Left renal pelvis (tissue), 4 donors: ENCODE measurements around the gene OTOA. TPM values are rescaled to one million over a fixed set of nuclear protein-coding genes. Genes with fewer than 3 reads are reported as not detected.
"Not testable (repeated sequence)": the region's sequence is repeated elsewhere in the genome, so short reads cannot be mapped to it uniquely, and the experiment has no call there.

Experiments
- DNase-seq, 4 donors: peaks; one replicate each; pipeline ENCODE4 v3.0.0-alpha.2; 2013; ENCODE audit warnings: low read depth in 4 of 4, low spot score in 3 of 4
- polyA plus RNA-seq, 4 donors: library from polyadenylated mRNA; unstranded; fragments of 120-200 nt; gene quantifications; one replicate each; pipeline ENCODE4 v1.2.1, GENCODE V29; 2013; ENCODE audit not compliant: insufficient read length in 4 of 4

OTOA gene
- under 1 TPM; 0.13 to 0.20 (median 0.17) TPM for polyA plus RNA-seq

GRCh38 chr16:21663889-21664647, at the start of gene OTOA:
OTOA (plus strand) TSS chr16:21663968; CDS start chr16:21678515, 14,547 bp downstream.
- no peak for DNase-seq

GRCh38 chr16:21614896-21615295, 48.9 kb upstream of the OTOA start:
- DNase-seq = no peak

DNA sequence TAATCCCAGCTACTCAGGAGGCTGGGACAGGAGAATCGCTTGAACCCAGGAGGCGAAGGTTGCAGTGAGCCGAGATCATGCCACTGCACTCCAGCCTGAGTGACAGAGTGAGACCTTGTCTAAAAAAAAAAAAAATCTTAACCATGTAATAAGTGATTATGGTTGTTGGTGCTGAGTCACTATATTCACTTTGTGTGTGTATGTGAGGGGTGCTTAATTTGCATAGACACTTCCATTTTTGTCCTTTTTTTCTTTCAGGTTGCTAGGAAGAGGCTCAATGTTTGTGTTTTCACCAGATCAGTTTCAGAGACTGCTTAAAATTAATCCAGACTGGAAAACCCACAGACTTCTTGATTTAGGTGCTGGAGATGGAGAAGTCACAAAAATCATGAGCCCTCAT, 46.2 kb upstream of the OTOA start:
- no peak for DNase-seq

DNA sequence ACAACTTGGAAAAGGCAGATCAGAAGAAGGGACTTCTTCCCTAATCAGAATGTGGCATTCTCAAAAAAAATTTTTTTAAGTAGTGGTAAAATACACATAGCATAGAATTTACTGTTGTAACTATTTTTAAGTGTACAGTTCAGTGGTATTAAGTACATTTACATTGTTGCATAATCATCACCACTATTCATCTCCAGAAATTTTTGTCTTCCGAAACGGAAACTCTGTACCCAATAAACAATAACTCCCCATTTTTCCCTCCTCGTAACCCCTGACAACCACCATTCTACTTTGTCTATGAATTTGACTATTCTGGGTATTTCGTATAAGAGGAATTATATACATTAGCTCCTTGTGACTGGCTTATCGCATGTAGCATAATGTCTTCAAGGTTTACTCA, 45.5 kb upstream of the OTOA start:
- no peak for DNase-seq

DNA sequence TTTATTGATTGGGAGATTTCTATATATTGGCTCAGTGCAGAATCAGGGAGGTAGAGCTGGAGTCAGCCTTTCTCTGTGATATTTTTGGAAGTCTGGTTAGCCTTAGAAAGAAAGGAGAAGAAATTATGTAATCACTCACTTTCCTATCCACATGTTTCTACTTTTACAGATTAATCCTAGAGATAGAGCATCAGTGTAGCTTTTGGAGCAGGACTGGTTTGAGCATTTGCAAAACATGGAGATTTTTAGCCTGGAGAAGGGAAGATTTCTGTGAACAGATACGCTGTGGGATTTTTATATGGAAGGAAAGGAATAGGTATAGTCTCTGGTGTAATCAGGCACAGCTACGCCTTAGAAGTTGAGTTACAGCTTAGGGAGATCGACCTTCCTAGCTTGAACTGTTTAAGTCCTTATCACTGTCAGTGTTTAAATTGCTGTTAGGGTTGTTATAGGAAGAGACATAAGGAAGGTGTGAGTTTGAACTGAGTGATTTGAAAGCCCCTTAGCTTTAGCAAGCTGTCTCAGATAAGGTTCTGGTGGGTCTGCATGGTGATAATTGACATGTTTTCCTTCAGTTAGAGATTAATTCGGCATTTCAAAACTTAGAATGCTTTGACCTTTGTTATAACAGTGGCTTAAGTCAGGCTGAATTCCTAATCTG, 43.9 kb upstream of the OTOA start:
- DNase-seq = no peak

DNA sequence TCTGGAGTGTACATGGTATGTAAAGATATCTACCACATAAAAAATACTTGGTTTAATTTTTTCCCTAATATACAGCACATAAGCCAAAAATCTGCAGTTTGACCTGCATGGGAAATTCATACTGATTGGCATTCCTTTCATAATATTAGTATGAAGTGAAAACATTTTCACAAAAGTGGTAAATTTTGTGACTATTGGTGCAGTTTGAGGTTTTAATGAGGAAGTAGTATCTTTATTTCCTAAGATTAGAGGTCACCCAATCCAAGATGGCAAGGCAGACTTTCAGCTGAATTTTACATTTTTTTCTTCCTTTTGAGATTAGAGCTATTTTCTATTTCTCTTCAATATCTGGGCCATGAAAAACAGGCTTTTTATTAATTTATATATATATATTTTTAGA, 43.2 kb upstream of the OTOA start:
- no peak for DNase-seq

GRCh38 chr16:21622545-21622944, 41.2 kb upstream of the OTOA start:
- DNase-seq = no peak

DNA sequence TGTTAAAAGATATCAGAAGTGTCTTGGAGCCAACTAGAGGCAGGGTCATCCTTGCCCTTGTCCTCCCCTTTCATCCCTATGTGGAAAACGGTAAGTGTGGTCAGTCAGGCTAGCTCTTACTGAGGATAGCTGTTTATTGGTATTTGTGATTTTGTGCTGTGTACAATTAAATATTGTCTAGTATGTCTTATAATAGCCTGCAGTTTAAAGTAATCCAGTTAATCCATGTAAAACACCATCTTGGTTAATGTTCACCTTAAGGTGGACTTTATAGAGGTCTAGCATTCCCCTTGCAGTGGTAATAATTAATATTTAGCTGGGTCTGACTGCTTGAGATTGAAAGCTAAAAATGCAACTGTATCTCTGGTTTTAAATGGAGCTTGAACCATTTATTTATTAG, 38.7 kb upstream of the OTOA start:
- DNase-seq = no peak

- no peak for DNase-seq
These were observed 37.0 kb upstream of the OTOA start for GRCh38 chr16:21626659-21627277.

DNA sequence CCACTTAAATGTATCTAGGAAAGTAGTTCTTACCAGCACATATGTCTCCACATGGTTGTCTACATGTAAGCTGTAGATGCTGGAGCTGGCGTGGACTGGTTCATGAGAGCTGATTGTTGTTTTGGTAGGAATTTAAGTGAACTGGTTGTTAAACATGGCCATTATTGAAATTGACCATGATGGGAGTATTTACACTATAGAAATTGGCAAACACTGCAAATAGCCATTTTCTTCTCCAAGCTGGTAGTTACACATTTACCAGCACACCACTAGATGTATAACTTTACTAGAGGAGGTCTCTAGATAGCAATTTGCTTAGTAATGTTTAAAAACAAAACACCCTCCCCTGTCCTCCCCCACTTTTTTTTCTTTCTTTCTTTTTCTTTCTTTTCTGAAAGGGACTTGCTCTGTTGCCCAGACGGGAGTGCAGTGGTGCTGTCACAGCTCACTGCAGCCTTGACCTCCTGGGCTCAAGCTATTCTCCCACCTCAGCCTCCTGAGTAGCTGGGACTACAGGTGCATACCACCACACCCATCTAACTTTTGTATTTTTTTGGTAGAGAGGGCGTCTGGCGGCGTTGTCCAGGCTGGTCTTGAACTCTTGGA, 35.5 kb upstream of the OTOA start:
- DNase-seq = no peak

- DNase-seq = no peak
These were observed 35.0 kb upstream of the OTOA start for GRCh38 chr16:21628772-21629171.

DNA sequence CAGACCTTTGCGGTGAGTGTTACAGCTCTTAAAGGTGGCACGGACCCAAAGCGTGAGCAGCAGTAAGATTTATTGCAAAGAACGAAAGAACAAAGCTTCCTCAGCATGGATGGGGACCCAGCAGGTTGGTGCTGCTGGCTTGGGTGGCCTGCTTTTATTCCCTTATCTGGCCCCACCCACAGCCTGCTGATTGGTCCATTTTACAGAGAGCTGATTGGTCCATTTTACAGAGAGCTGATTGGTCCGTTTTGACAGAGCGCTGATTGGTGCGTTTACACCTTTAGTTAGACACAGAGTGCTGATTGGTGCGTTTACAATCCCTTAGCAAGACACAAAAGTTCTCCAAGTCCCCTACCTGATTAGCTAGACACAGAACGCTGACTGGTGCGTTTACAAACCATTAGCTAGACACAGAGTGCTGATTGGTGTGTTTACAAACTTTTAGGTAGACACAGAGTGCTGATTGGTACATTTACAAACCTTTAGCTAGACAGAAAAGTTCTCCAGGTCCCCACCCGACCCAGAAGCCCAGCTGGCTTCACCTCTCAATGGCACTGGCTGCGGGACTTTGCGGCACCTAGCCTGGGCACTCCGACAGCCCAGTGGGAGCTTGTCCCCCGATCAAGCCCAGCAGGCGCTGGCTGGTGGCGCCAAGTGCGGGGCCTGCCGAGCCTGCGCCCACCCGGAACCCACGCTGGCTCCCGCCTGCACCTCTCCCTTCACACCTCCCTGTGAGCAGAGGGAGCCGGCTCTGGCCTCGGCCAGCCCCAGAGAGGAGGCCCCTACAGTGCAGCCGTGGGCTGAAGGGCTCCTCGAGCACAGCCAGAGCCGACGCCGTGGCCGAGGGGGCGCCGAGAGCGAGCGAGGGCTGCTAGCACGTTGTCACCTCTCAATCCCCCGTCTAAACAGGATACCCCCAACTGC, 33.9 kb upstream of the OTOA start:
- not testable (repeated sequence) for DNase-seq

DNA sequence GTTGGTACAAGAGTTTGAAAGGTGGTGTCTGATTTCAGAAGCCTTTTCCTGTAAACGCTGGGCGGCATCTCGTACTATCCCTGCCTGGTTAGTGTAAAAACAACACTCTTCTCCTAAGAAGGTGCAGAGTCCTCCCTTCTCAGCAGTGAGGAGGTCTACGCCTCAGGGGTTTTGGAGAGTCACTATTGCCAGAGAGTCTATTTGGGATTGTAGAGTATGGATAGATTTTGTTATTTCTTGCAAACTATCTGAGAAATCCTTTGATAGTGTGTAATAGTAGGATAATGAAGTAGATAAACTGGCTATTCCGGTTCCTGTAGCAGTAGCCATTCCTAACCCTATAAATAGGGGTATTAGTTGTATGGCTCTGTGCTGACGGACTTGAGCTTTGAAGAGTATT, 32.9 kb upstream of the OTOA start:
- not testable (repeated sequence) for DNase-seq

DNA sequence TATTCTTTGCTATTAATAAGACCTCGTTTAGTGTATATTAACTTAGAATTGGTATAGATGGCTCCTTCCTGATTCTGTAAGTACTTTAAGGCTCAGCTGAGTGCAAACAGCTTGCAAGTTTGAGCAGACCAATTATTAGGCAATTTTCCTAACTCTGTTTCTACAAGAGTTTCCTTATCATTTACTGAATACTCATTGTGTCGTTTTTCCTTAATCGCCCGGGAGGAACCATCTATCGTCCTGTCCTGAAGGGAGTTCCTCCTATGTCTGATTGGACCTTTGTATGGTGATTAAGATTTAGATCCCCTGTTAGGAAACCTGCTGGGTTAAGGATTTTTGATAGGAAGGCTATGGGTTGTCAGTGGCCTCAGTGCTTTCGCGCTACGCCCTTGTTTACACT, 32.4 kb upstream of the OTOA start:
- DNase-seq = not testable (repeated sequence)

DNA sequence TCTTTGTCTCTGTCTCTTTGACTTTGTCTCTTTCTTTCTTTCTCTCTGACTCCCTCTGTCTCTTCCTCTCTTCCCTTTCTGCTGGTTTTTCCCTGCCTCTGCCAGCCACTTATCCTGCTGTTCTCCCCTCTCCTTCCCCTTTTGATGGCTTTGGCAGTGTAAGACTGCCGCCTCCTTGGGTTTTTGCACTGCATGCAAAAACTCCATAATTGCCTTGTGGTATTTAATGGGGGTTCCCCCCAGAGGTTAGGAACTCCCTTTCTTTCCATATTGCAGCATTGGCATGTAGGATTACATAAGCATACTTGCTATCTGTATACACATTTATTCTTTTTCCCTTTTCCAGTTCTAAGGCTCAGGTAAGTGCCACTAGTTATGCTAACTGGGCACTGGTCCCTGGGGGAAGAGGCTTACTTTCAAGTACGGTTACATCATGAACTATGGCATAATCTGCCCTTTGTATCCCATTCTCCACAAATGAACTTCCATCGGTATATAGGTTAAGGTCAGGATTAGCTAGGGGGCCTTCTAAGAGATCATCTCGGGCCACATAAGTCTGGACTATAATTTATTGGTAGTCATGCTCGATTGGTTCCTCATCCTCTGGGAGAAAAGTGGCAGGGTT, 31.7 kb upstream of the OTOA start:
- DNase-seq = not testable (repeated sequence)

DNA sequence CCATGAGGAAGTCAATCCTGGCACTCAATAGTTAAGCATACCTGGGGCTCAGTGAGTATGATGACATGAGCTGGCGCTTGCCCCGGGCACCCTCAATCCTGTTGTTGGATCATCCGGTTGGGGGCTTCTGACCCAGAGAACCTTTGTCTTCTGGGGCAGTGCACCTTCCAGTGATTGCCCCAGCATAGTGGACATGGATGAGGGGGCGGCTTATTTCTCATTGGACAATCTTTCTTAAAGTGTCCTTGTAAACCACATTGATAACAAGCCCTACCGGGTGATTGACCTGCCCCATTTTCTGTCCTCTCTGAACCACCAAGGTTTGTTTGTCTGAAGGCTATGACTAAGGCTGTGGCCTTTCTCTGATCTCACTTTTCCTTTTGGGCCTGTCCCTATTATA, 29.6 kb upstream of the OTOA start:
- no peak for DNase-seq

- DNase-seq = not testable (repeated sequence)
These were observed 28.1 kb upstream of the OTOA start for GRCh38 chr16:21635694-21636093.

DNA sequence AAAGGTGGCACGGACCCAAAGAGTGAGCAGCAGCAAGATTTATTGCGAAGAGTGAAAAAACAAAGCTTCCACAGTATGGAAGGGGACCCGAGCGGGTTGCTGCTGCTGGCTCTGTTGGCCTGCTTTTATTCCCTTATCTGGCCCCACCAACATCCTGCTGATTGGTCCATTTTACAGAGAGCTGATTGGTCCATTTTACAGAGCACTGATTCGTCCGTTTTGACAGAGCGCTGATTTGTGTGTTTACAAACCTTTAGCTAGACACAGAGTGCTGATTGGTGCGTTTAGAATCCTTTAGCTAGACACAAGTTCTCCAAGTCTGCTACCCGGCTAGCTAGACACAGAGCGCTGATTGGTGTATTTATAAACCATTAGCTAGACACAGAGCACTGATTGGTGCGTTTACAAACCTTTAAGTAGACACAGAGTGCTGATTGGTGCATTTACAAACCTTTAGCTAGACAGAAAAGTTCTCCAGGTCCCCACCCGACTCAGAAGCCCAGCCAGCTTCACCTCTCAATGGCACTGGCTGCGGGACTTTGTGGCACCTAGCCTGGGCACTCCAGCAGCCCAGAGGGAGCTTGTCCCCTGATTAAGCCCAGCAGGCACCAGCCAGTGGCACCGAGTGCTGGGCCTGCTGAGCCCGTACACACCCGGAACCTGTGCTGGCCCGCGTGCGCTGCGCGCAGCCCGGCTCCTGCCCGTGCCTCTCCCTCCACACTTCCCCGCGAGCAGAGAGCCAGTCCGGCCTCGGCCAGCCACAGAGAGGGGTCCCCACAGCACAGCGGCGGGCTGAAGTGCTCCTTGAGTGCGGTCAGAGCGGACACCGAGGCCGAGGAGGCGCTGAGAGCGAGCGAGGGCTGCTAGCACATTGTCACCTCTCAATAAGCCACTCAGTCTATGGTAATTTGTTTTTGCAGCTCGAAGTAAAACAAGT, 26.5 kb upstream of the OTOA start:
- no peak for DNase-seq

DNA sequence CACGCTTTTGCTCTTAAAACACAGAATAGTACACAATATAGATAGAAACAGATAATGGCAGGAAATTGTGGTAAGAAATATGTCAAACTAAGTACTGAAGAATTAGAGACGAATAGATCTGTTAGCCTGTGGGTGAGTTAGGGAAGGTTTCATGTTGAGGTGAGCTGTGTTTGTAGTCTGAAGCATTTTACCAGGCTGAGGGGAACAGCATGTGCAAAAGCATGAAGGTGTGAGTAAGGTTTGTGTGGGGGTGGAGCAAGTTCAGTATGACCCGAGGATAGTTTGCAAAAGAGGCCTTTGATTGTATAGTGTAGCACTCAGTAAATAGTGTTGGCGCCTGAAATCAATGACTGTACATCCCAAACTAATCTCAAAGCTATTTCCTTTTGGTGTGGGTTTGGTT, 25.2 kb upstream of the OTOA start:
- no peak for DNase-seq
